ENCODE data around the gene MALRD1. TPM values are rescaled to one million over a fixed set of nuclear protein-coding genes. Genes with fewer than 3 reads are reported as not detected.
"Not testable (repeated sequence)": the region's sequence is repeated elsewhere in the genome, so short reads cannot be mapped to it uniquely, and the experiment has no call there.

The MALRD1 gene
- total and polyA plus RNA-seq, 2 donors from 2014 or later, result 2.0 to 2.4 TPM

- intact Hi-C loops (cut with DNase I), result no loop called here
- FAIRE-seq (no peak), DNase-seq (peak in 1 of 5 donors; percentile 25)
- Histone ChIP-seq H3K4me3 (ENCODE audit: low read length in 3 of 3) (no peak overlapping the region), H3K36me3 (ENCODE audit: control insufficient read depth in 2 of 3, insufficient read depth in 3 of 3, low read length in 3 of 3) (no peaks in the 10 kb centered on the region), H3K27ac (ENCODE audit: low read depth in 2 of 2, low read length in 2 of 2) (no peak overlapping the region), H3K4me1 (ENCODE audit: control insufficient read depth in 2 of 3, insufficient read depth in 2 of 3, low read depth in 1 of 3, low read length in 3 of 3) (no peaks in the 10 kb centered on the region), H3K9me3 (ENCODE audit: control insufficient read depth in 2 of 3, insufficient read depth in 1 of 3, low read length in 3 of 3) (peaks cover 0 to under 1% (median 0%) of the 10 kb centered on the region in 3 donors), H3K27me3 (ENCODE audit: control insufficient read depth, insufficient read depth, low read length) (no peaks in the 10 kb centered on the region), H3K9ac (ENCODE audit: low read length in 3 of 3) (no peak overlapping the region)
- TF ChIP-seq CTCF (IDR thresholded peaks at IDR 0.05; ENCODE audit: borderline replicate concordance, extremely low read depth, insufficient read depth), result no peak
Measured at GRCh38 chr10:19499291-19499770, 450.7 kb downstream of the MALRD1 start.

GRCh38 chr10:19500959-19501358, 452.4 kb downstream of the MALRD1 start:
- Histone ChIP-seq H3K4me1 (ENCODE audit: control insufficient read depth in 2 of 3, insufficient read depth in 2 of 3, low read depth in 1 of 3, low read length in 3 of 3) (no peaks in the 10 kb centered on the region), H3K9ac (ENCODE audit: low read length in 3 of 3) (no peak overlapping the region), H3K27me3 (ENCODE audit: control insufficient read depth, insufficient read depth, low read length) (no peaks in the 10 kb centered on the region), H3K4me3 (ENCODE audit: low read length in 3 of 3) (no peak overlapping the region), H3K27ac (ENCODE audit: low read depth in 2 of 2, low read length in 2 of 2) (no peak overlapping the region), H3K9me3 (ENCODE audit: control insufficient read depth in 2 of 3, insufficient read depth in 1 of 3, low read length in 3 of 3) (no peaks in the 10 kb centered on the region), H3K36me3 (ENCODE audit: control insufficient read depth in 2 of 3, insufficient read depth in 3 of 3, low read length in 3 of 3) (no peaks in the 10 kb centered on the region)
- no peak for FAIRE-seq
- TF ChIP-seq CTCF (IDR thresholded peaks at IDR 0.05; ENCODE audit: borderline replicate concordance, extremely low read depth, insufficient read depth), result no peak
- DNase-seq, result no peak
- intact Hi-C loops (cut with DNase I), result no loop called here

- H3K36me3 ChIP-seq (ENCODE audit: control insufficient read depth in 2 of 3, insufficient read depth in 3 of 3, low read length in 3 of 3), result no peaks in the 10 kb centered on the region
- H3K9ac ChIP-seq (ENCODE audit: low read length in 3 of 3), result no peak overlapping the region
- FAIRE-seq, result no peak
- no peak overlapping the region for H3K27ac ChIP-seq (ENCODE audit: low read depth in 2 of 2, low read length in 2 of 2)
- no peak overlapping the region for H3K4me3 ChIP-seq (ENCODE audit: low read length in 3 of 3)
- no peaks in the 10 kb centered on the region for H3K9me3 ChIP-seq (ENCODE audit: control insufficient read depth in 2 of 3, insufficient read depth in 1 of 3, low read length in 3 of 3)
- intact Hi-C loops (cut with DNase I), result no loop called here
- H3K4me1 ChIP-seq (ENCODE audit: control insufficient read depth in 2 of 3, insufficient read depth in 2 of 3, low read depth in 1 of 3, low read length in 3 of 3), result no peaks in the 10 kb centered on the region
- no peak for DNase-seq
- no peak for TF ChIP-seq CTCF (IDR thresholded peaks at IDR 0.05; ENCODE audit: borderline replicate concordance, extremely low read depth, insufficient read depth)
- no peaks in the 10 kb centered on the region for H3K27me3 ChIP-seq (ENCODE audit: control insufficient read depth, insufficient read depth, low read length)
Measured at GRCh38 chr10:19505320-19506312, 457.0 kb downstream of the MALRD1 start.

- H3K36me3 ChIP-seq (ENCODE audit: control insufficient read depth in 2 of 3, insufficient read depth in 3 of 3, low read length in 3 of 3); H3K27me3 ChIP-seq (ENCODE audit: control insufficient read depth, insufficient read depth, low read length); H3K4me1 ChIP-seq (ENCODE audit: control insufficient read depth in 2 of 3, insufficient read depth in 2 of 3, low read depth in 1 of 3, low read length in 3 of 3); FAIRE-seq; H3K9me3 ChIP-seq (ENCODE audit: control insufficient read depth in 2 of 3, insufficient read depth in 1 of 3, low read length in 3 of 3); H3K27ac ChIP-seq (ENCODE audit: low read depth in 2 of 2, low read length in 2 of 2); H3K4me3 ChIP-seq (ENCODE audit: low read length in 3 of 3); DNase-seq; intact Hi-C loops (cut with DNase I); H3K9ac ChIP-seq (ENCODE audit: low read length in 3 of 3): not testable (repeated sequence)
Measured at GRCh38 chr10:19510005-19510732, 461.6 kb downstream of the MALRD1 start.

Data from kidney (tissue), 14 donors.